ENCODE measurements around the gene ARHGAP9. TPM values are rescaled to one million over a fixed set of nuclear protein-coding genes. Genes with fewer than 3 reads are reported as not detected.
"Not testable (repeated sequence)": the region's sequence is repeated elsewhere in the genome, so short reads cannot be mapped to it uniquely, and the experiment has no call there.

The ARHGAP9 gene
- total and polyA plus RNA-seq, 8 donors: 2.3 to 28.1 (median 6.7) TPM; not detected in 1

DNA sequence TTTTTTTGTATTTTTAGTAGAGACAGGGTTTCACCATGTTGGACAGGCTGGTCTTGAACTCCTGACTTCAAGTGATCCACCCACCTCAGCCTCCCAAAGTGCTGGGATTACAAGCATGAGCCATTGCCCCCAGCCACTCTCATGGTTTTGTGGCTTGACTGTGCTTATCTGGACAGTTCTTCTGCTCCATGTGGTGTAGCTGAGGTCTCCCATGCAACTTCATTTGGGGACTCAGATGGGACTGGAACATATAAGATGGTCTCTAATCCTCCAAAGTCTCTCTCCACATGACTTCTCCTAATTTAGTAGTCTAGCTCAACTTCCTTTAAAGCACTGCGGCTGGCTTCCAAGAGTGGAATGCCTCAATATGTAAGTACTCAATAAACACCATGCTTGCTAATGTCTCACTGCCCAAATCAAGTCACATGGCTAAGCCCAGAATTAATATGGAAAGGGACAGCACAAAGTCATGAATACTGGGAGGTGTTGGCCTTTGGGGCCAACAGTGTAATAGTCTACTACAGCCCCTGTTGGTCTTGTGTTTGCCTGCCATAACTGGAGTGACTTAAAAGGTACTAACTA, 37.7 kb downstream of the ARHGAP9 start:
- intact Hi-C loops (cut with DNase I; ENCODE audit: low total_unique reads): no loop called here
- H3K9me3 ChIP-seq: no peaks in the 10 kb centered on the region
- WGBS, 5 donors: 30 to 91% (median 32%) methylated on average over 1 of the region's 1 CpG
- no peaks in the 10 kb centered on the region for H3K27me3 ChIP-seq
- no peak overlapping the region for H3K27ac ChIP-seq
- peak in 1 of 2 donors; percentile 21 for DNase-seq
- H3K4me3 ChIP-seq: no peak overlapping the region
- no peaks in the 10 kb centered on the region for H3K4me1 ChIP-seq
- H3K36me3 ChIP-seq: no peaks in the 10 kb centered on the region
- TF ChIP-seq, protein P1, sequence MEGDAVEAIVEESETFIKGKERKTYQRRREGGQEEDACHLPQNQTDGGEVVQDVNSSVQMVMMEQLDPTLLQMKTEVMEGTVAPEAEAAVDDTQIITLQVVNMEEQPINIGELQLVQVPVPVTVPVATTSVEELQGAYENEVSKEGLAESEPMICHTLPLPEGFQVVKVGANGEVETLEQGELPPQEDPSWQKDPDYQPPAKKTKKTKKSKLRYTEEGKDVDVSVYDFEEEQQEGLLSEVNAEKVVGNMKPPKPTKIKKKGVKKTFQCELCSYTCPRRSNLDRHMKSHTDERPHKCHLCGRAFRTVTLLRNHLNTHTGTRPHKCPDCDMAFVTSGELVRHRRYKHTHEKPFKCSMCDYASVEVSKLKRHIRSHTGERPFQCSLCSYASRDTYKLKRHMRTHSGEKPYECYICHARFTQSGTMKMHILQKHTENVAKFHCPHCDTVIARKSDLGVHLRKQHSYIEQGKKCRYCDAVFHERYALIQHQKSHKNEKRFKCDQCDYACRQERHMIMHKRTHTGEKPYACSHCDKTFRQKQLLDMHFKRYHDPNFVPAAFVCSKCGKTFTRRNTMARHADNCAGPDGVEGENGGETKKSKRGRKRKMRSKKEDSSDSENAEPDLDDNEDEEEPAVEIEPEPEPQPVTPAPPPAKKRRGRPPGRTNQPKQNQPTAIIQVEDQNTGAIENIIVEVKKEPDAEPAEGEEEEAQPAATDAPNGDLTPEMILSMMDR (IDR thresholded peaks at IDR 0.05): no peak
- TF ChIP-seq POLR2AphosphoS5 (IDR thresholded peaks at IDR 0.05) (no peak), EP300 (IDR thresholded peaks at IDR 0.05) (no peak)

DNA sequence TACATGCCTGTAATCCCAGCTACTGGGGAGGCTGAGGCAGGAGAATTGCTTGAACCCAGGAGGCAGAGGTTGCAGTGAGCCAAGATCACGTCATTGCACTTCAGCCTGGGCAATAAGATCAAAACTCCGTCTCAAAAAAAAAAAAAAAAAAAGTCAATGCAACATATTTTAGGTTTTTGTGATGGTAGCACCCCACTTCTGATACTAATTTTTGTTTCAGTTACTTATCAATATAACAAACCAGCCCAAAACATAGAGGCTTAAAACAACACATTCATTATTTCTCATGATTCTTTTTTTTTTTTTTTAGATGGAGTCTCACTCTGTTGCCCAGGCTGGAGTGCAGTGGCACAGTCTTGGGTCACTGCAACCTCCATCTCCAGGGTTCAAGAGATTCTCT, 38.3 kb downstream of the ARHGAP9 start:
- H3K4me1 ChIP-seq; H3K27ac ChIP-seq; H3K9me3 ChIP-seq; intact Hi-C loops (cut with DNase I; ENCODE audit: low total_unique reads); H3K27me3 ChIP-seq; DNase-seq; H3K4me3 ChIP-seq; H3K36me3 ChIP-seq: not testable (repeated sequence)
- WGBS, 5 donors: 65 to 90% (median 88%) methylated on average over 2 of the region's 2 CpGs

DNA sequence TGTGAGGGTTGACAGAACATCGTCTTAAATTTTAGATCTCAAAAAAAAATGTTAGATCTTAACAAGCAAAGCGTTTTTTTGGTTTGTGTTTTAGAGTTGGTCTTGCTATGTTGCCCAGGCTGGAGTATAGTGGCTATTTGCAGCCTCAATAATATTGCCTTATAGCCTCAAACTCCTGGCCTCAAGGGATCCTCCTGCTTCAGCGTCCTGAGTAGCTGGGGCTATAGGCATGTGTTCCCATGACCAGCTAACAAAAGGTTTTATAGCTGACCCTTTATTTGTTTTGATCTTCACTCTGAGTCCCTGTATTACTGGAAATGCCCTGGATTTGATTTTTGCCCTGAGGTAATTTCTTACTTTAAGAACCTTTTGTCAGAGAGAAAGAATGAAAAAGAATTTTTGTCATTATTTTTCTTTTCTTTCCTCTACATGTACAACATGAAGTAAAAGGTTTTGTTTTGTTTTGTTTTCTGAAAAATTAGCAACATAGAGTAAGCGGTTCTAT, 39.9 kb downstream of the ARHGAP9 start:
- intact Hi-C loops (cut with DNase I; ENCODE audit: low total_unique reads): no loop called here

DNA sequence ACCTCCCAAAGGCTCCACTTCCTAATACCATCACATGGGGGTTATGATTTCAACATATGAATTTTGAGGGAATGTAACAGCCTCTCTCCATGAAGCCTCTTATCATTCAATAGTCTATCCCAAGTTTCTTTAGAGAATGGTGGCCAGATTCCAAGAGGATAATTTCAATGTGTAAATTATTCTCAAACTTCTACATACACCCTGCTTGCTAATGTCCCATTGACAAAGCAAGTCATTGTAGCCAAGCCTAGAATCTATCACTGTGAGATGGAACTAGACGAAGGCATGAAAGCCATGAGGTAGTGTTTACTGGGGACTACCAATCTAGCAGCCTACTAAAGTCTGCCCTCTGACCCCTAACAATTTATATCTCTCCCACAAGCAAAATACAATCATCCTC, 41.3 kb downstream of the ARHGAP9 start:
- DNase-seq: no peak
- Histone ChIP-seq H3K27me3 (no peaks in the 10 kb centered on the region), H3K36me3 (no peaks in the 10 kb centered on the region), H3K4me3 (no peak overlapping the region), H3K9me3 (no peaks in the 10 kb centered on the region), H3K4me1 (no peaks in the 10 kb centered on the region), H3K27ac (no peak overlapping the region)
- TF ChIP-seq EP300 (IDR thresholded peaks at IDR 0.05): no peak
- no peak for TF ChIP-seq POLR2AphosphoS5 (IDR thresholded peaks at IDR 0.05)
- no peak for TF ChIP-seq POLR2A (IDR thresholded peaks at IDR 0.05)
- TF ChIP-seq, protein P1 (IDR thresholded peaks at IDR 0.05): no peak
- 62 to 86% (median 79%) methylated on average over 1 of the region's 1 CpG for WGBS, 5 donors
- intact Hi-C loops (cut with DNase I; ENCODE audit: low total_unique reads): no loop called here

More for the DNA sequence above, 39.9 kb downstream of the ARHGAP9 start:
- H3K27me3 ChIP-seq: no peaks in the 10 kb centered on the region
- H3K4me3 ChIP-seq: no peak overlapping the region
- no peak for DNase-seq
- TF ChIP-seq EP300 (IDR thresholded peaks at IDR 0.05) (no peak), POLR2A (IDR thresholded peaks at IDR 0.05) (no peak), POLR2AphosphoS5 (IDR thresholded peaks at IDR 0.05) (no peak)
- TF ChIP-seq, protein P1 (IDR thresholded peaks at IDR 0.05): no peak
- no peaks in the 10 kb centered on the region for H3K4me1 ChIP-seq
- no peak overlapping the region for H3K27ac ChIP-seq
- no peaks in the 10 kb centered on the region for H3K36me3 ChIP-seq
- 74 to 87% (median 82%) methylated on average over 4 of the region's 4 CpGs for WGBS, 5 donors
- H3K9me3 ChIP-seq: no peaks in the 10 kb centered on the region

DNA sequence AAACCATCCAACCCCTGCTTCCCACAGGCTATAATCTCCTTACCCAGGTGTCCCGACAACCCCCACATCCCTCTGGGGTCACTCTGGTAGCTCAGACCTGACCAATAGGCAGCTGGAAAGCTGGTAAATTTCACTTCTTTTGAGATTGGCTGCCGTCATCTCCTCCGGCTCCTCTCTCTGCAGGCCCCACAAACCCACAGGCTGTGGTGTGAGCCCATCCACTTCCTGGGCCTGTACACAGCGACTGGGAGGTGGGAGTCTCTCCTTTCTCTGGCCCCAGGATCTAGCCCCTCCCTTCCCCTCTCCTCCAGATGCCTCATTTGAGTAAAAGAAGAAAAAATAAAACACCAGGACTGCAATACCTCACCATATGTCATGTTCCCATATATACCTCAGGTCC, 44.4 kb downstream of the ARHGAP9 start:
- TF ChIP-seq, protein P1 (IDR thresholded peaks at IDR 0.05): no peak
- no peak for TF ChIP-seq EP300 (IDR thresholded peaks at IDR 0.05)
- DNase-seq: peak in 1 of 2 donors; percentile 57
- Histone ChIP-seq H3K9me3 (no peaks in the 10 kb centered on the region), H3K4me1 (peaks cover 0 to 9% (median 4%) of the 10 kb centered on the region in 4 donors), H3K36me3 (no peaks in the 10 kb centered on the region), H3K4me3 (no peak overlapping the region), H3K27me3 (no peaks in the 10 kb centered on the region), H3K27ac (no peak overlapping the region)
- intact Hi-C loops (cut with DNase I; ENCODE audit: low total_unique reads): no loop called here
- 53 to 70% (median 65%) methylated on average over 4 of the region's 4 CpGs for WGBS, 5 donors

Data from stomach (tissue), 9 donors.